RWPE1 (cell line): ENCODE measurements around the gene DNAJB9.
A peak's percentile ranks its signal among the peaks of the same experiment; 100 is the strongest.

ENCODE experiments used
- CTCF ChIA-PET: fragments of 350-600 bp; sonication (Branson Sonifier 250); formaldehyde crosslinking; extraction: SDS; loops from one replicate; lab custom pipeline; 2021; lab: Yijun Ruan, JAX
- POLR2A ChIA-PET: fragments of 400-600 bp; formaldehyde crosslinking; extraction: SDS; loops from one replicate; lab custom pipeline; 2020; ENCODE audit warnings: antibody characterized with exemption; ENCODE audit not compliant: low non-redundant PET; lab: Yijun Ruan, JAX
- DNase-seq: peaks from one replicate; pipeline ENCODE4 v3.0.0; 2012; ENCODE audit warnings: low spot score
- H3K27ac ChIP-seq: fragments of 450-650 bp; 2 replicates; pipeline ENCODE4 v1.5.1; 2017
- CTCF ChIP-seq: fragments of 450-650 bp; conservative IDR thresholded peaks from 2 replicates; pipeline ENCODE4 v1.5.1; 2017; ENCODE audit warnings: low read depth, mild to moderate bottlenecking

DNAJB9 gene

DNA sequence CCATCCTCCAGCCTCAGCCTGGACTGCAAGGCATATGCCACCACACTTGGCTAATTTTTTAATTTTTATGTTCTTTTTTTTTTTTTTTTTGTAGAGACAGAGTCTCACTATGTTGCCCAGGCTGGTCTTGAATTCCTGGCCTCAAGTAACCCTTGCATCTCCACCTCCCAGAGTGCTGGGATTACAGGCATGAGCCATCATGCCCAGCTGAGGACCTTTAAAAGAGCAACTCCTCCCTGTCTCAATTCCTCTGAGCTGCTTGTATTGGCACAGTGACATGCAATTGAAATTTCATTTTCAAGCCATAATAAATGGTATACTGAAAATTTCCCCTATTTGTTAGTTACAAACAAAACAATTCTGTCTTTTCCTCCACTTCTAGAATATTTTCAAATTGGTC is 19.5 kb downstream of the DNAJB9 start:
- no peak for TF ChIP-seq CTCF
- no peak for DNase-seq
- H3K27ac ChIP-seq: no peak overlapping the region
- ChIA-PET POLR2A (interaction anchor here (0.7 kb wide), 1 partner anchor 1873 kb away, joined by 4 read pairs; no protein-coding TSS in a partner anchor), CTCF (interaction anchor here (0.7 kb wide), 1 partner anchor 193 kb away, joined by 3 read pairs; no protein-coding TSS in a partner anchor)

DNA sequence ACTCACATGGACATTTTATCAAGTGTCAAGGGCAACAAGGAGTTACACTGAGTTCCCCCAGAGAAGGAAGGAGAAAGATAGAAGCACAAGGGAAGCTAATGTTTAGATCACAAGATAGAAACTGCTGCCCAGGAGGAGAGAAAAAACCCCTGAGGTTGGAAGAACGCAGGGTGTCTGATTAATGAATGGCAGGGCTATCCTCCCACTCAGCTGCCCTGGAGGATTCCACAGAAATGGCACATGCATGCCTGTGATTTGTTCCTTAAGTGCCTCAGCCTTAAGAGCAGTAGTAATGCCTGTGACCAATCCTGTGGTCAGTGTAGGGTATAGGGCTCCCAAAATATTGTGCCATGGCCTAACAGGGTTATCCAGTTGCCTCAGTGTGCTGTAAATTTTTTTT is 20.2 kb downstream of the DNAJB9 start:
- CTCF ChIA-PET: interaction anchor here (0.7 kb wide), 1 partner anchor 194 kb away, joined by 3 read pairs; no protein-coding TSS in a partner anchor
- DNase-seq: no peak

DNA sequence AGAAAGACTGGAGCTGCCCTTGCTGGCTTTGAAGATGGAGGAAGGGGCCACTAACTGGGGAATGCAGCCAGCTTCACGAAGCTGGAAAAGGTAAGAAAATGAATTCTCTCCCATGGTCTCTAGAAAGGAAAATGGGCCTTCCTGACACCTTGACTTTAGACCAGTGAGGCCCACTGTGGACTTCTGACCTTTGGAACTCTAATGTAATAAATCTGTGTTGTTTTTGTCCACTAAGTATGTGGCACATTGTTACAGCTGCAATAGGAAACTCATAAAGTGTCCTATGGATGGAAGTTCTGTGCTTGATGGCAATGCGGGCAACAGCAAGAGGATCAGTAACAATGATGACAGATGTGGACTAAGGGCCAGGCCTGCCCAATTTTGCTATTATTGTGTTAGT is 20.9 kb downstream of the DNAJB9 start:
- no peak for TF ChIP-seq CTCF
- no peak for DNase-seq
- POLR2A ChIA-PET: no interaction called here
- CTCF ChIA-PET: no interaction called here
- no peak overlapping the region for H3K27ac ChIP-seq

More for the DNA sequence above, 20.2 kb downstream of the DNAJB9 start:
- POLR2A ChIA-PET: interaction anchor here (0.7 kb wide), 1 partner anchor 1872 kb away, joined by 4 read pairs; no protein-coding TSS in a partner anchor
- H3K27ac ChIP-seq: no peak overlapping the region
- TF ChIP-seq CTCF: no peak

DNA sequence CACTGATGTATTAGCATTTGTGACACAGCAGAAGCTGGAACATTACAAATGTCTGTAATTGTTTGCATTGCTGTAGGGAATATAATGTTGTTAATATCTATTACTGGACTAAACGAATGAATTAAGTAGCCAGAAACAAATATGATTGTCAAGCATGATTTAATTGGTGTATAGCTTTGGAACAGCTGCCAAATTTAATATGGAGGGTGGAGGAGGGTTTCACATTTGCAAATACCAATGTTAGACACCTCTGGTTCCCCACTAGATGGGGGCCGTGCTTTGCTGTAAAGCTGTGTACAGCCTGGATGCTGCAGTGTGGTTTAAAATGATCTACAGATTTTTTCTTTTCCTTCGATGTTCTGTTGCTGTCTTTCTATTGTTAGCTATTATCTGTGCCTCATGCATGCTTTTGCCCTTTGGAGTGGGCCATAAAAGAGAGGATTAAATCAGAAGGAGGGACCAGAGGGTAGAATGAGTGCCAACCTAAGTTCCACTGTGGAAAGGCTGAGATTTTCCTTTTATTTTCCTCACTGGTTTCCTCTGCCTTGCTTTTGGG is 23.1 kb downstream of the DNAJB9 start:
- ChIA-PET CTCF (interaction anchor here (0.6 to 0.7 kb wide), 3 partner anchors 421 to 1546 kb away, joined by 3 to 4 read pairs (median 4); no protein-coding TSS in a partner anchor), POLR2A (no interaction called here)
- TF ChIP-seq CTCF: peak; percentile 32

GRCh38 chr7:108596560-108596959 is 26.9 kb downstream of the DNAJB9 start:
- no peak overlapping the region for H3K27ac ChIP-seq
- CTCF ChIA-PET: no interaction called here
- no peak for DNase-seq
- TF ChIP-seq CTCF: no peak
- POLR2A ChIA-PET: no interaction called here

More for the DNA sequence above, 23.1 kb downstream of the DNAJB9 start:
- no peak overlapping the region for H3K27ac ChIP-seq
- peak; percentile 14 for DNase-seq

DNA sequence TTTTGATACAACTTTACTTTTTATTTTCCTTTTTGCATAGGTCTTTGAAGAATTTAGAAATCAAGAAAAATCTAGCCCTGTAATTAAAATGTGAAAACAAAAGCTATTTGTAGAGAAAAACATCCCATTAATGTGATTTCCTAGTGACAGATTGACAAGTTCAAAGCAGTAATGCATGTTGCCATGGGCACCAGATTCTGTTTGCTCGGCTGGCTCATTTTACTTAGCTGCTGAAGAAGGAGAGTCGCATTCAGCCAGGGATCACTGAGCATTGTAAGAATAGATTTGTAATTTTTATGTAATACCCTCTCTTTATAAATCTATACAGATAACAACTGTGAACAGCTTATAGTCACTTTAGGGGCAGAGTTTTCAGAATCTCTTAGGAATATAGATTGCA is 28.5 kb downstream of the DNAJB9 start:
- no peak overlapping the region for H3K27ac ChIP-seq
- no peak for DNase-seq
- no peak for TF ChIP-seq CTCF
- POLR2A ChIA-PET: no interaction called here
- CTCF ChIA-PET: no interaction called here
